OCI-M1 (cell line): ENCODE measurements around the gene RTN4RL2.
A peak's percentile ranks its signal among the peaks of the same experiment; 100 is the strongest.
"Not testable (repeated sequence)": the region's sequence is repeated elsewhere in the genome, so short reads cannot be mapped to it uniquely, and the experiment has no call there.

Source experiments
- DNase-seq: peaks from one replicate; lab custom pipeline; 2025; lab: John Stamatoyannopoulos, UW

The RTN4RL2 gene

GRCh38 chr11:57432714-57433163, 27.6 kb upstream of the RTN4RL2 start:
- DNase-seq, result peak; percentile 97

GRCh38 chr11:57434640-57435546, 25.4 kb upstream of the RTN4RL2 start:
- peak; percentile 24 for DNase-seq

- no peak for DNase-seq
These were observed 24.3 kb upstream of the RTN4RL2 start for GRCh38 chr11:57436031-57436430.

- no peak for DNase-seq
These were observed 21.7 kb upstream of the RTN4RL2 start for GRCh38 chr11:57438345-57439285.

- DNase-seq, result no peak
These were observed 20.5 kb upstream of the RTN4RL2 start for GRCh38 chr11:57439786-57440185.

GRCh38 chr11:57440744-57441414, 19.4 kb upstream of the RTN4RL2 start:
- DNase-seq, result no peak

- no peak for DNase-seq
These were observed 15.8 kb upstream of the RTN4RL2 start for GRCh38 chr11:57444362-57445121.

GRCh38 chr11:57445122-57445394, 15.3 kb upstream of the RTN4RL2 start:
- not testable (repeated sequence) for DNase-seq

- no peak for DNase-seq
These were observed 14.3 kb upstream of the RTN4RL2 start for GRCh38 chr11:57446055-57446454.

- no peak for DNase-seq
These were observed 6.7 kb upstream of the RTN4RL2 start for GRCh38 chr11:57453543-57454177.

GRCh38 chr11:57456960-57457642, 3.2 kb upstream of the RTN4RL2 start:
- DNase-seq, result peak; percentile 93

- DNase-seq, result no peak
These were observed 2.7 kb upstream of the RTN4RL2 start for GRCh38 chr11:57457643-57458023.

- DNase-seq, result peak; percentile 47
These were observed 2.3 kb upstream of the RTN4RL2 start for GRCh38 chr11:57458060-57458409.

GRCh38 chr11:57458410-57459163, 1.7 kb upstream of the RTN4RL2 start:
- DNase-seq, result peak; percentile 78

GRCh38 chr11:57459164-57460021, 935 bp upstream of the RTN4RL2 start:
- peak; percentile 47 for DNase-seq

- no peak for DNase-seq
These were observed 726 bp downstream of the RTN4RL2 start for GRCh38 chr11:57460758-57461749.

- no peak for DNase-seq
These were observed 1.6 kb downstream of the RTN4RL2 start for GRCh38 chr11:57461841-57462489.
